ENCODE data around the gene STIMATE. TPM values are rescaled to one million over a fixed set of nuclear protein-coding genes. Genes with fewer than 3 reads are reported as not detected.

STIMATE gene
- total RNA-seq, 1 experiment from 2014 or later: 15.7 TPM

GRCh38 chr3:52819936-52820335 lies 77.4 kb downstream of the STIMATE start:
- in situ Hi-C loops (cut with HindIII; ENCODE audit: low pct_unique_long_range_greater_than_20kb, low sequenced_read_pairs) (no loop called here), intact Hi-C loops (cut with micrococcal nuclease; ENCODE audit: unreplicated experiment) (loop anchor here (10.0 kb wide), 1 partner anchor 75 kb away; no protein-coding TSS in a partner anchor)
- CTCF ChIA-PET: interaction anchor here (0.7 kb wide), 1 partner anchor 10 kb away, joined by 3 read pairs; no protein-coding TSS in a partner anchor

GRCh38 chr3:52817860-52818259 lies 79.5 kb downstream of the STIMATE start:
- CTCF ChIA-PET: no interaction called here
- no TSS peak for BruUV-seq (replicated peaks)

More at GRCh38 chr3:52819936-52820335, 77.4 kb downstream of the STIMATE start:
- H3K27me3 ChIP-seq (ENCODE audit: control insufficient read depth, insufficient read depth, low read length): no peaks in the 10 kb centered on the region
- POLR2A ChIA-PET: no interaction called here
- no peak for TF ChIP-seq SIN3A (IDR thresholded peaks at IDR 0.05; ENCODE audit: borderline replicate concordance, insufficient read depth, low read depth, low read length)
- no peak for TF ChIP-seq POLR2AphosphoS5 (IDR thresholded peaks at IDR 0.05; ENCODE audit: low read depth, low read length)
- no peak for TF ChIP-seq REST (IDR thresholded peaks at IDR 0.05; ENCODE audit: insufficient read depth in 1 of 2, low read depth in 2 of 2, low read length in 1 of 2)
- no peak for TF ChIP-seq TCF7L2 (IDR thresholded peaks at IDR 0.05; ENCODE audit: low read depth, low read length)
- TF ChIP-seq CTCF (IDR thresholded peaks at IDR 0.05): no peak
- ATAC-seq: no peak
- H3K4me1 ChIP-seq (ENCODE audit: control insufficient read depth, insufficient read depth, low read length): no peaks in the 10 kb centered on the region
- no peak overlapping the region for H3K4me3 ChIP-seq (ENCODE audit: low read depth in 2 of 2, low read length in 2 of 2)
- H3K27ac ChIP-seq (ENCODE audit: low read length): no peak overlapping the region
- no peak for DNase-seq (ENCODE audit: low read depth, low spot score)
- no TSS peak for BruUV-seq (replicated peaks)
- H3K36me3 ChIP-seq (ENCODE audit: control insufficient read depth, insufficient read depth, low read length): no peaks in the 10 kb centered on the region
- no peaks in the 10 kb centered on the region for H3K9me3 ChIP-seq (ENCODE audit: control insufficient read depth, insufficient read depth, low read depth, low read length)

More at GRCh38 chr3:52817860-52818259, 79.5 kb downstream of the STIMATE start:
- Histone ChIP-seq H3K36me3 (ENCODE audit: control insufficient read depth, insufficient read depth, low read length) (no peaks in the 10 kb centered on the region), H3K27ac (ENCODE audit: low read length) (no peak overlapping the region), H3K9me3 (ENCODE audit: control insufficient read depth, insufficient read depth, low read depth, low read length) (no peaks in the 10 kb centered on the region), H3K27me3 (ENCODE audit: control insufficient read depth, insufficient read depth, low read length) (no peaks in the 10 kb centered on the region), H3K4me3 (ENCODE audit: low read depth in 2 of 2, low read length in 2 of 2) (no peak overlapping the region), H3K4me1 (ENCODE audit: control insufficient read depth, insufficient read depth, low read length) (no peaks in the 10 kb centered on the region)
- ATAC-seq: no peak
- in situ Hi-C loops (cut with HindIII; ENCODE audit: low pct_unique_long_range_greater_than_20kb, low sequenced_read_pairs) (no loop called here), intact Hi-C loops (cut with micrococcal nuclease; ENCODE audit: unreplicated experiment) (no loop called here)
- no peak for DNase-seq (ENCODE audit: low read depth, low spot score)
- TF ChIP-seq SIN3A (IDR thresholded peaks at IDR 0.05; ENCODE audit: borderline replicate concordance, insufficient read depth, low read depth, low read length): no peak
- no peak for TF ChIP-seq TCF7L2 (IDR thresholded peaks at IDR 0.05; ENCODE audit: low read depth, low read length)
- TF ChIP-seq CTCF (IDR thresholded peaks at IDR 0.05): no peak
- TF ChIP-seq POLR2AphosphoS5 (IDR thresholded peaks at IDR 0.05; ENCODE audit: low read depth, low read length): no peak
- TF ChIP-seq REST (IDR thresholded peaks at IDR 0.05; ENCODE audit: insufficient read depth in 1 of 2, low read depth in 2 of 2, low read length in 1 of 2): no peak
- POLR2A ChIA-PET: no interaction called here

Measured in Panc1 (cell line).